HG03439 (cell line): ENCODE results near the gene GMPR.

Source experiments
- ATAC-seq: cut with Tn5 transposase; IDR thresholded peaks from one replicate; pipeline ENCODE4 v1.9.1; 2021; ENCODE audit warnings: mild to moderate bottlenecking, moderate library complexity; ENCODE audit not compliant: unreplicated experiment

Gene GMPR

DNA sequence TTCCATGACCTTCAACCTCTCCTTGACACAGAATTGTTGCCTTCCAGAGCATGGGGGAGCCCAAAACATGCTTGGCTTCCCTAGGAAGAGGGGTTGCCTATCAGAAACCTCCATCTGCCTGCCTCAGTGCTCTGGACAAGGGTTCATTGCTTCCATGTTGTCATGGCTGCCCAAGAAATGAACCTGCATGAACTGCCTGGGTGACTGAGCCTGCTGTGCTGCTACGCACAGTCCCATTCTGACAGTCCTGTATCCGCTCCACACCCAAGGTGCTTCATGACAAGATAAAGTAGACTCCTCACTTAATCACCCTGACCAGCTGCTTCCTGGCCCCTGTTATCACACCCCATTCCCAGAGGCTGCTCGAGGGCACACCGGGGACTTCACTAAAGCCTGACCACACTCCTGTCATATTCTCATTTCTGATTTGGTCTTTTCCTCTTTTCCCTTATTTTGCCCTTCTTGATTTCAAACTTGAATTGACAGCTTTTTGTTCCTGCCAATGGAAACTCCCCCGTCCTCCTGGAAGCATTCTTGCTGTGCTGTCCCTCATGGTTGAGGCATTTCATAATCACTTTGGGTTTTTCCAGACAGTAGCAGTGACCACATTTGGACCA, 31.9 kb downstream of the GMPR start:
- ATAC-seq: no peak

DNA sequence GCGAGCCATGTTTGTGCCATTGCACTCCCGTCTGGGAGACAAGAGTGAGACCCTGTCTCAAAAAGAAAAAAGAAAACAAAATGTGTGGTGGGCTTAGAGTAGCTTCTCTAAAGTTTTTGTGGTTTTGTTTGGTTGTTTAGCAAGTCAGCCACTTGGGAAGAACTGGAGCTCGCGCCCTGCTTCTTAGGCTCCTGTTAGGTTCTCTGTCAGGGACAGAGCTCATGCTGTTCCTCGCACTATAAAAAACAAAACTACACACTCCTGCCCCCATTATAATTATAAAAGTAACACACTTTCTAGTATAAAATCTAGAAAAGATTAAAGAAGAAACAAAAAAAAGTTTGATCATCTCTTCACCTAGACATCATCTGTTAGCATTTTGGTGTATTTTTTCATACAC, 33.0 kb downstream of the GMPR start:
- no peak for ATAC-seq

DNA sequence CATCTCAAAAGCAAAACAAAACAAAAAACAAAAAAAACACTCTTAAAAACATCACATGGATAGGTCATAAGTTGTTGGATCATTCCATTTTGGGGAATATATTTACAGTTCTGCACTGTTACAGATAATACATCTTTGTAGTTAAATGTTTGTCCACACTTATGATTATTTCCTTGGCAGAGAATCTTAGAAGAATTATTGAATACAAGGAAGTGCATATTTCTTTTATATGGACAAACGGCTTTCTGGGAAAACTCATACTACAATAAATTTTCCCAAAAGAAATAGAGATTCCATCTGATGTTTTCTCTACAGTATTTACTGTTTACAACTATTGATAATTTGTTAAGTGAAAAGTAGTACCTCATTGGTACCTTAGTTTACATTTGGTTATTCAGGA, 33.8 kb downstream of the GMPR start:
- ATAC-seq: no peak

DNA sequence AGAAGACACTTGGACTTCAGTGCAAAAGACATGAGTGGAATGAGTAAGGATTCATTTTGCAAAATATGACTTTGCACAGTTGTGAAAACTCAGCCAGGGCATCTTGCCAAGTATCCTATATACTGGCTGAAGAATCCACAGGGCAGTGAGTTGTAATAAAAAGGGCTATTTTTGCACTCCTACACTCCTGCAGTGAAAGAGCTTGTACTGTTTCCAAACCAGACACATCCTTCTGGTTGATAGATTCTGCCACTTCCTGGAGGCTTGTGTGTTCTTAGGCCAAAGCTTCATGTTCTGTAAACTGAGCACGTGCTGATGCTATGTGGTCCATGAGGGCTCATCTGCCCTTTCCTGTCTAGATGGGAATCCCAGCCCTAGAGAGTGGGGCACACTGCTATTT, 34.9 kb downstream of the GMPR start:
- no peak for ATAC-seq

DNA sequence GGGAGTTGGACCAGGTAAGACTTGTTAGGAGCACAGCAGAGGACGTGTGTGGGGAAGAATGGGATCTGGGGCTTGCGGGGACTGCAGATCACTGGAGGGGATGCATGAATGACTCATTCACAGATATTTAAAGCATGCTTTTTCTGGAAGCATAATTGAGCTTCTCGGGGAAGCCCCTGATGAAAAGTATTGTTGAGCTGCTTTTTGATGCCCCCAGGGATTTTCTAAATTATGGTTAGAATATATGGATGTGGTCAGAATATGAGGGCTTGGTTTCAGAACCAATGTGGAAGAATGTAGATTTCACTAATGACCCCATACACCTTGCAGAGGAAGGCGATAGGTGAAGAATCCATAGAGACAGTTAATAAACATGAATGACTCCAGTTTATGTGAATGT, 36.1 kb downstream of the GMPR start:
- no peak for ATAC-seq

DNA sequence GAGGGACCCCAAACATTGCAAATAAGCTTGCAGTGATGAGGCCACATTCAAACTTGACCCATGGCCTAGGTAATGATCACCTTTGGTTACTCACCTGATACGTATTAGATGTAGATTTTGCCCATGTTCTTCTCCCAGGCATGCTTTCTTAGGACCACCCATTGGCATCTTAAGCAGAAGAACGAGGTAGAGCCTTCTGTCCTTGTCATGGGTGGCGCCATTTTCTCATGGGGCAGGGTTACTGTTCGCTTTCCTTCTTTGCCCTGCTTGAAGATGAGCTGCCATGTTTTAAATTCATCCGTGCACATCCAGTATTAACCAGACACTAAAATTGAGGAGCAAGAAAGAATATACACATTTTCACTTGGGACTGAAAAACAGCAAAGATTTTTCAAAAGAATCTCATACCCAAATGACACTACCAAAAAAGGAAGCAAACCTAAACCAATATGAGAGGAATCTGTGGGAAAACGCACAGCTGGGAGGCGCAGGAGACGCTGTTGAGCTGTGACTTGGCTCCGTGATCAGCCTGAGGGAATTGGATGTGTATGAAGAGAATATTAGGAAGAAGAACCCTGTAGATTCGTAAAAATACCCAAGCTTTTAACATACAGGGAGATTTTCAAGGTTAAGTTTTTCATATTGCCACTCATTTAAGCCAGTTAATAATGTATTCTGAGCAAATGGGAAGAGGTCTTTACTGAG, 36.6 kb downstream of the GMPR start:
- no peak for ATAC-seq

DNA sequence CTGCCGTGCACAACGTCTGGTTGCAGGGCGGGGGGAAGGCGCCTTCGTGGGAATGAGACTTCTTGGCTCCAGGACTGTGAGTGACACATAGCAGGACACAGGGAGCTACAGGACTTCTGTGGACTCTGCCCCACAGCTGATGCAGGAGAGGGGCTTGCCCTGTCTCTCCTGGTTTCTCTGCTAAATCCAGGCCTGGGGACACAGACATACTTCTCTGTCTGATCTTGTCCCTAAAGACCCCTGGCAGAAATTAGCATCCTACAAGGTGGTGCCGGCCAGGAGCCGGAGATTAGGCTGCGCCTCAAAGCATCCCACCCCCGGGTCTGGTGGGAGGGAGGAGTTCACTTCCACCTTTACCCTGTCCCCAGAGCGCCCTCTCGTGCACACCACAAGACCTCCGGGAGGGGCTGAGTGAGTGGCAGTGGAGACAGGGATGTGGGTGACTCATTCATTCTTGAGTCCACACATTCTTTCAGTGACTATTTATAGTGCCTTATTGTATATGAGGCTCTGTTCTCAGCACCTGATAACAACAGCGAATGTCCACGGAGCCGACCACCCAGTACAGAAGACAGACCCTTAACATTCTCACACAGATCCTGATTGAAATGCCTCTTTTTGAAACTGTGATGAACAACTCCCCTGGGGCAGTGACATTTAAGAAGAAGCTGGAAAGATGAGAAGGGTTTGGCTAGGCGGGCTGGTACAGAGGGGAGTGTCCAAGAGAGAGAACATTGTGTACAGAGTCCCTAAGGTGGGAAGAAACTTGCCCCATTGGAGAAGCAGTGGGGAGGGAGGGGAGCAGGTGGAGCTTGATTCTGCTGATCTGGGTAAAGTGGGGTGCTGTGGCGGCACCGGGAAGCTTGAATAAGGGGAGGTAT, 39.0 kb downstream of the GMPR start:
- ATAC-seq: no peak

DNA sequence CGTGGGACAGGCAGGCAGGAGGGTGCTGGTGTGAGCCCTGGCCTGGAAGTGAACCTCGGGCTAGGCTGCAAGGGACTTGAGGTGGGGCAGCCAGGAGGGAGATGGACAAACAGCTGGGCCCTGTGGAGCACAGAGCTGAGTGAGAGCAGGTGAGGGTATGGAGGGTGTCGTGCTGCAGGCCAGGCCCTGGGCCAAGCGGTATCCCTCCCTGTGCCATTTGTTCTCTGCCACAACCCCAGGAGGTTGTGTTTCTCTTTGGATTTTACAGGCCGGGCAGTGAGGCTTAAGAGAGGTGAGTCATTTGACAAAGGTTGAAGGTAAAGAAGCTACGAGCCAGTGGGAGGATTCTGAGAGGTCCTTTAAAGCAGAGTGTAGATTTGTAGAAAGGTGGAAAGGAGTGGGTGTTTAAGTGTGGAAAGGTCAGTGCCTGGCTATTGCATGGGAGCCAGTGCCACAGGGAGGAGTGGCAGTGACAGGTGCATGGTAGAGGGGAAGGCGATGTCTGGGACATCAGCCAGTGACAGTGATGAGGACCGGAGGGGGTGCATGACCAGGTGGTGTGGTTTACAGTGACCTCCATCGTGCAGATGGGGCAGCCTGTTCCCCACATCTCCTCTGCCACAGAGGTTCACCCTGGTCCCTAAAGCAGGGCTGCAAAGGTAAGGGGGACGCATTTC, 39.8 kb downstream of the GMPR start:
- no peak for ATAC-seq

DNA sequence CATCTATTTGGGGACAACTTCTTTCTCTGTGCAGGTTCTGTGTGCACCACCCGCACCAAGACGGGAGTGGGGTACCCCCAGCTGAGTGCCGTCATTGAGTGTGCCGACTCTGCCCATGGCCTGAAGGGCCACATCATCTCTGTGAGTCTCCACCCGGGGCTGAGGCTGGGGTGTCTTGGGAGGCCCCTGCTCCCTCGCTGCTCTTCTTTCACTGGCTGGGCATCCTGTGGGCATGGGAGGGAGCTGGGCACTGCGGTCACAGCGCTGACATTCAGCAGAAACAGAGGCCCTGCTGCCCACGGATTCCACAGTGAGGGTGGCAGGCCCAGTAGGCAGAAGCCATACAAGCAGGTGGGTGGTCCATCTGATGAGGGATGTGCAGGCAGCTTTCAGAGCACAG, 40.4 kb downstream of the GMPR start:
- ATAC-seq: no peak

DNA sequence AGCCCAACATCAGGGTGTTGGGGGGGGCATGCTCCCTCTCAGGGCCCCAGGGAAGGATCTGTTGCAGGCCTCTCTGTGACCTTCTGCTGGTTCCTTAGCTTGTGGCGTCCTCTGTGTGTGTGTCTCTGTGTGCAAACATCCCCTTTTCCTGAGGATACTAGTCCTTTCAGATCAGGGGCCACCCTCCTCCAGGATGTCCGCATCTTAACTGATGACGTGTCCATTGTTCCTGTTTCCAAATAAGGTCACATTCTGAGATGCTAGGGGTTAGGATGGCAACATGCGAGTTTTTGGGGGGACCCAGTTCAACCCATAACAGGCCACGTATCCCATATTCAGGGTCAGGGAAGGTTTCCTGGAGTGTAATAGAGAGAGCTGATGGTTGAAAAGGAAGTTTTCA, 40.9 kb downstream of the GMPR start:
- ATAC-seq: no peak

DNA sequence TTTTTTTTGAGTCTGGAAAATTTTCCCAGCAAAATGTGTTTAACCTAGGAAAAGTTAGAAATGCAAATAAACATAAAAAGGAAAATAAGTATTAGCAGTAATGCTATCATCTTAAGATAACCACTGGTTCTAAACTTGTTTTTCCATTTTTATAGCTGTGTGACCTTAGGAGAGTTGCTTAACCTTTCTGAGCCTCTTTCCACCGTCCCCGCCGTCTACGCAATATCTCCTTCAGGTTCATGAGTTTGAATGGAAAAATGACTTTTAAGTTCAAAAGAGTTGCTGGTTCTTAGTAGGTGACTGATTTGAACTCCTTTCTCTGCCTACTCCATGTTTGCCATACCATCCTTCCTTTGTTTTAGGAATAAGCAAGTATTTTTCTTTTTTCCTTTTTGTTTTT, 44.0 kb downstream of the GMPR start:
- ATAC-seq: no peak

DNA sequence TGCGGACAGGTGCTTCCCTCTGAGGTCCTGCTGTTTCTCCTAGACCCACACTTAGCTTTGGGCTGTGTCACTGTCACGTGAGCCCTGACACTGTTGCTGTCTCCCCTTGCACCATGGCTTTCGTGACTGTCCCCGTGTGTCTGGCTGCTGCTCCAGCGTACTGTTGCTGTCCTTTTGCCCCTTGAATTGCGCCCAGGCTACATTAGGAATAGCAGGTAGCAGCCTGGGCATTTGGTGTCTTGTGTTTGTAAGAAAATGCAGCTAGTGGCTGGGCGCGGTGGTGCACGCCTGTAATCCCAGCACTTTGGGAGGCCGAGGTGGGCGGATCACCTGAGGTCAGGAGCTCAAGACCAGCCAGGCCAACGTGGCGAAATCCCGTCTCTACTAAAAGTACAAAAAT, 46.1 kb downstream of the GMPR start:
- ATAC-seq: no peak

DNA sequence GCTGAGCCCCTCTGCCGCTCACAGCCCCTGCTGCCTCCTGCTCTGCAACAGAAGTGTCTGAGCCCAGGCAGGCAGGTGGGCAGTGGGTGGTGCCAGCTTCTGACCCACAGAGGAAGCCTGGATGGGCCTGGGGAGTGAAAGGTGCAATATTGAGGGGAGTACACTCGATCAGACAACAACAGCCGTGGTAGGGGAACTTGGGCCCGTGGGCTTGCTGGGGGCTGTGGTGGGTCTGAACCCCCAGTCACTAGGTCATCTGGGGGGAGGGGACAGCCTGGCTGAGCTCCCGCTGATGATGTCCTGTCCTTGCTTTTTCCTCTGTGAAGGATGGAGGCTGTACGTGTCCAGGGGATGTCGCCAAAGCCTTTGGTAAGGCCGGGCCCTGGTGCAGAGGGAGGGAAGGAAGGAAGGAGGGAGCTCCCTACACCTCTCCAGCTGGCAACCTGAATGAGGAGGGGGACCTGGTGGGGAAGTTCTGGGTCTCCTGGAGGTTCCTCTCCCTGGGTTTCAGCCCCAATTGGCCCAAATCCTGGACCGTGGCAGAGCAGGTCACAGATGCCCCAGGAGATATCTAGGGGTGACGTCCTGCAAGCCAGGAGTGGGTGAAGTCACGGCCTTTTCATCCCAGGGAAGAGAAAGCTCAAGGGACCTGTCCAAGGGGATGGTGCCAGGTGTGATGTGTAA, 47.2 kb downstream of the GMPR start:
- no peak for ATAC-seq

DNA sequence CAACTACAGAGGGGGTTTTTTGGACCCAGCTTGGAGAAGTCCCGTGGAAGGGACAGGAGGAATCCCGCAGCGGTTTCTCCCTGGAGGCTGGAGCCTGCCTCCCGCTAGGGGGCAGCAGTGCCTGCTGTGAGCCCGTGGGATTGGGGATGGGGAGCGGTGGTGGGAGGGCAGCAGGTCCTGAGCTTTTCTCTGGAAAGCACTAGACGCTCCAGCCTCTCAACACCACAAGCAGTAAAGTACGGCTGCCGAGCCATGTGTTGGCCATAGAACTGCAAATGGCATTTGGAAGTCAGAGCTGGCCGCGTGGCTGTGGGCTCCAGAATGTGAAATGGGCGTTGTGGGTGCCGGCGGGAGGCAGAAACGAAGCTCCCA, 47.8 kb downstream of the GMPR start:
- no peak for ATAC-seq

DNA sequence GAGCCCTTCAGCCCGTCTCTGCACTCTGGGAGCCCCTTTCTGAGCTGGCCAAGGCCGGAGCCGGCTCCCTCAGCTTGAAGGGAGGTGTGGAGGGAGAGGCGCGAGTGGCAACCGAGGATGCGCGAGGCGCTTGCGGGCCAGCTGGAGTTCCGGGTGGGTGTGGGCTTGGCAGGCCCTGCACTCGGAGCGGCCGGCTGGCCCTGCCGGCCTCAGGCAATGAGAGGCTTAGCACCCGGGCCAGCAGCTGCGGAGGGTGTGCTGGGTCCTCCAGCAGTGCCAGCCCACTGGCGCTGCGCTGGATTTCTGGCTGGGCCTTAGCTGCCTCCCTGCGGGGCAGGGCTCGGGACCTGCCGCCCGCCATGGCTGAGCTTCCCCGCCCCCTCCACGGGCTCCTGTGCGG, 49.8 kb downstream of the GMPR start:
- ATAC-seq: no peak

DNA sequence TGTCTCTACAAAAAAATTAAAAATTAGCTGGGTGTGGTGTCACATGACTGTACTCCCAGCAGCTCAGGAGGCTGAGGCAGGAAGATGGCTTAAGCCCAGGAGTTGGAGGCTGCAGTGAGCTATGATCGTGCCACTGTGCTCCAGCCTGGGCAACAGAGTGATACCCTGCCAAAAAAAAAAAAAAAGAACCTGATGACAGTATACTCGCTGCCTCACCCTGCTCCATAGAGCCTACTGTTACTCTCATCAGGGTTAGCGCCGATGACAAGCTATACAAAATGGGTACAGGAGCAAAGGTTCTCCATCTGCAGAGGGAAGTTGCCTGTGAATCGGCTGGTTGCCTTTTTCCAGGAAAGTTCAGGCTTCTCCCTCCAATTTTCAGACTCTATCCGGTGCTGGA, 53.4 kb downstream of the GMPR start:
- no peak for ATAC-seq

DNA sequence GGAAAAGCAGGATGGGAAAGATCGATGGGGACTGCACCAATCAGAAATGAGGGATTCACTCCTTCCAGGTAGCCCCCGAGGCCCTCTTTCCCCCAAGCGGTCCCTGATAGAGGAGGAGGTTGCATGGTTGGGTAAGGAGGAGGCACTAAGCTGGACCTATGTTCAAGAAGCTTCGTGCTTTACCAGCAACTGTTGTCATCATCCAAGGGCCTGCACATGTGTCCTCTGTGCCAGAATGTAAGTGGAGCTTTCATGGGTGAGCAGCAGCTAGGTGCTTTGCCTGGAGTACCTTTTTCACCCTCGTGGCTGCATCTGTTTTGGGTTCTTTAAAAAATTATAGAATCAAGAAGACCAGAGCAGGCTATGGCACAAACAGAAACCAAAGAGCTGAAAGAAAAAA, 54.0 kb downstream of the GMPR start:
- no peak for ATAC-seq

DNA sequence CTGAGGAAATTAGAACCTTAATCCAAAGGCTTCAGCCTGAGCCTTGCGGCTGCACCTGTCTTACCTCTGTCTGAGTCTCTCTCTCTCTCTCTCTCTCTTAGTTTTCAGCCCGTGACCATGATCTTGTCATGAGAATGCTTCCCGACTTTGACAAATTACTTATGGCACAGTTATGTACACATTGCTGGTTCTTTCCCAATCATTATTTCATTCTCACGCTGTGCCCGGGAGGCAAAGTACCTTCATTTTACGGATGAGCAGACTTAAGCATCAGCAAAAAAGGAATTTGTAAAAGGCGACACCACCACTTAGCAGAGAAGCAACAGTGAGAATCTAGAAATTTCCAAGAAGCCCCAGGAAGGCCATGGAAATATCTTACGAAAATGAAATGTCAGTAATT, 54.6 kb downstream of the GMPR start:
- ATAC-seq: no peak

DNA sequence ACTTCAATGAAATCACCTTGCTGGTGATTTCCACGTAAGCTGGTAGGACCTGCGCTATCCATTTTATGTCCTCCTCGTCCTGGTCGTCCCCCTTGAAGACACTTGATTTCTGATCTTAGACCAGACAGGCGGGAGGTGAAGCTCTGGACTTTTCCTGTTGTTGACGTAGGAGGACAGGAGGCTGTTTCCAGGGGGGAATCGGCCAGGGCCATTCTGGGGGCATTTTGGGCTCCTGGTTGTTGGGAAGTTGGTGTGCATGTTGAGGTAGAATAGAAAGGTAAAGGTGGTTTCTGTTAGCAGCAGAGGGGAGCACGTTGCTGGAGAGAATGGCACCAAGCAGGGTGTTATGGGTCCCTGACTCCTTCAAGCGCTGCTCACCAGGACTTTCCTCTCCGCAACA, 56.0 kb downstream of the GMPR start:
- no peak for ATAC-seq

DNA sequence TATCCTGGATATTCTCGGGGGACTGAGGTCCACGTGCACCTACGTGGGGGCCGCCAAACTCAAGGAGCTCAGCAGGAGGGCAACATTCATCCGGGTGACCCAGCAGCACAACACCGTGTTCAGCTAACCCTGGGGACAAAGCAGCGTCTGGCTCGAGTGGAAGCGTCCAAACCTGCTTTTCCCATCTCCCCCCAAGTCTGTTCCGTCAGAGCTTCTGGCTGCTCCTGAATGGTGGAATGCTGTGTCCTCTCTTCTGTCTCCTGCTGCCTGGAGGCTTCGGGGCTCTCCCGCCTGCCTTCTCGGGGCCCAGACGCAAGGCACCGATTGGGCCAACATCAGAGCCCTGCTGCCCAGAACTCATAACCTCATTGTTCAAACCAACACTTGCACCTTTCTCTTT, 56.7 kb downstream of the GMPR start:
- ATAC-seq: no peak

DNA sequence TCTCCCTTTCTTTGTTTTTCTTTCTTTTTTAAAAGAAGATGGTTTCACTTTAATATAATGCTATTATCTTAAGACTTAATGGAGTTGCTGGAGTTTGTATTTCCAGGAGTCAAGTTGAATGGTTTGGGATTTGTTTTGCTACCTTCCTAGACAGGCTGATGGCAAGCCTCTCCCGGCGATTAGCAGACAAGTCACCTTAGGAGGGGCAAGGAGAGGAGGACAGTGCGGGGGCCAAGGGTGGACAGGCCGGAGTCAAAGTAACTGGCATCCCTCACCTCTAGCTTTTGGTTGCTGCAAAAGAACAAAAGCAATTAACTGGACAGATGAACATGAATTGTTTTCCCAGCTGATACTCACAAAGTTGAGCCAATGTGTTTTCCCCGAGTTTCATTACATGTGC, 57.1 kb downstream of the GMPR start:
- ATAC-seq: no peak
